T-helper 22 cell (primary cell): ENCODE data around the gene CIZ1.
"Not testable (repeated sequence)": the region's sequence is repeated elsewhere in the genome, so short reads cannot be mapped to it uniquely, and the experiment has no call there.

Source experiments
- DNase-seq: peaks from one replicate; pipeline ENCODE4 v3.0.0-alpha.2; 2020; ENCODE audit warnings: low read depth

The CIZ1 gene

GRCh38 chr9:128191406-128192046, at the start of gene CIZ1:
Gene CIZ1, minus strand, starts transcription at chr9:128191572. Its CDS starts 715 bp downstream, at chr9:128190857.
- DNase-seq, result peak; percentile 41

- DNase-seq, result no peak
These were observed 42.5 kb upstream of the CIZ1 start for GRCh38 chr9:128233817-128234406.

GRCh38 chr9:128232528-128233428, 41.4 kb upstream of the CIZ1 start:
- DNase-seq, result no peak

GRCh38 chr9:128231638-128232527, 40.5 kb upstream of the CIZ1 start:
- no peak for DNase-seq

- not testable (repeated sequence) for DNase-seq
These were observed 39.5 kb upstream of the CIZ1 start for GRCh38 chr9:128230897-128231296.

- DNase-seq, result no peak
These were observed 35.0 kb upstream of the CIZ1 start for GRCh38 chr9:128226412-128226801.

- no peak for DNase-seq
These were observed 34.5 kb upstream of the CIZ1 start for GRCh38 chr9:128225770-128226411.

GRCh38 chr9:128224877-128225276, 33.5 kb upstream of the CIZ1 start:
- DNase-seq, result no peak

GRCh38 chr9:128222880-128223670, 31.7 kb upstream of the CIZ1 start:
- no peak for DNase-seq

- DNase-seq, result no peak
These were observed 30.7 kb upstream of the CIZ1 start for GRCh38 chr9:128222026-128222425.

GRCh38 chr9:128219831-128220230, 28.5 kb upstream of the CIZ1 start:
- DNase-seq, result no peak

GRCh38 chr9:128218518-128219389, 27.4 kb upstream of the CIZ1 start:
- DNase-seq, result peak; percentile 82

GRCh38 chr9:128218172-128218517, 26.8 kb upstream of the CIZ1 start:
- no peak for DNase-seq

GRCh38 chr9:128216781-128217553, 25.6 kb upstream of the CIZ1 start:
- no peak for DNase-seq

- no peak for DNase-seq
These were observed 24.4 kb upstream of the CIZ1 start for GRCh38 chr9:128215491-128216409.

GRCh38 chr9:128214571-128215490, 23.5 kb upstream of the CIZ1 start:
- DNase-seq, result no peak
